ENCODE measurements around the gene ITPK1.

GRCh38 chr14:92927349-92928257, 188.1 kb downstream of the ITPK1 start:
- TF ChIP-seq, protein P1, sequence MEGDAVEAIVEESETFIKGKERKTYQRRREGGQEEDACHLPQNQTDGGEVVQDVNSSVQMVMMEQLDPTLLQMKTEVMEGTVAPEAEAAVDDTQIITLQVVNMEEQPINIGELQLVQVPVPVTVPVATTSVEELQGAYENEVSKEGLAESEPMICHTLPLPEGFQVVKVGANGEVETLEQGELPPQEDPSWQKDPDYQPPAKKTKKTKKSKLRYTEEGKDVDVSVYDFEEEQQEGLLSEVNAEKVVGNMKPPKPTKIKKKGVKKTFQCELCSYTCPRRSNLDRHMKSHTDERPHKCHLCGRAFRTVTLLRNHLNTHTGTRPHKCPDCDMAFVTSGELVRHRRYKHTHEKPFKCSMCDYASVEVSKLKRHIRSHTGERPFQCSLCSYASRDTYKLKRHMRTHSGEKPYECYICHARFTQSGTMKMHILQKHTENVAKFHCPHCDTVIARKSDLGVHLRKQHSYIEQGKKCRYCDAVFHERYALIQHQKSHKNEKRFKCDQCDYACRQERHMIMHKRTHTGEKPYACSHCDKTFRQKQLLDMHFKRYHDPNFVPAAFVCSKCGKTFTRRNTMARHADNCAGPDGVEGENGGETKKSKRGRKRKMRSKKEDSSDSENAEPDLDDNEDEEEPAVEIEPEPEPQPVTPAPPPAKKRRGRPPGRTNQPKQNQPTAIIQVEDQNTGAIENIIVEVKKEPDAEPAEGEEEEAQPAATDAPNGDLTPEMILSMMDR (conservative IDR thresholded peaks at IDR 0.05) = no peak
- no peak for TF ChIP-seq EZH2 (IDR thresholded peaks at IDR 0.05; ENCODE audit: low read depth)
